ENCODE results near the gene RALGDS. TPM values are rescaled to one million over a fixed set of nuclear protein-coding genes. Genes with fewer than 3 reads are reported as not detected.

The RALGDS gene
- total RNA-seq, 4 donors from 2014 or later = 21.1 to 47.0 (median 36.9) TPM

- in situ Hi-C loops (cut with MboI; ENCODE audit: low sequenced_read_pairs in 4 of 4) = loop anchor here in 2 of 4 donors (5.0 to 10.0 kb wide), 2 partner anchors 115 to 127 kb away; no protein-coding TSS in a partner anchor
Measured at GRCh38 chr9:133151601-133152525, 30.8 kb upstream of the RALGDS start.

GRCh38 chr9:133151041-133151440 is 30.0 kb upstream of the RALGDS start:
- H3K27ac ChIP-seq = peak overlapping the region in 3 of 4 donors; percentile 29 to 87 (median 86)
- DNase-seq (no peak), ATAC-seq (no peak)
- no peak for TF ChIP-seq POLR2A (IDR thresholded peaks at IDR 0.05)
- TF ChIP-seq, protein P1, sequence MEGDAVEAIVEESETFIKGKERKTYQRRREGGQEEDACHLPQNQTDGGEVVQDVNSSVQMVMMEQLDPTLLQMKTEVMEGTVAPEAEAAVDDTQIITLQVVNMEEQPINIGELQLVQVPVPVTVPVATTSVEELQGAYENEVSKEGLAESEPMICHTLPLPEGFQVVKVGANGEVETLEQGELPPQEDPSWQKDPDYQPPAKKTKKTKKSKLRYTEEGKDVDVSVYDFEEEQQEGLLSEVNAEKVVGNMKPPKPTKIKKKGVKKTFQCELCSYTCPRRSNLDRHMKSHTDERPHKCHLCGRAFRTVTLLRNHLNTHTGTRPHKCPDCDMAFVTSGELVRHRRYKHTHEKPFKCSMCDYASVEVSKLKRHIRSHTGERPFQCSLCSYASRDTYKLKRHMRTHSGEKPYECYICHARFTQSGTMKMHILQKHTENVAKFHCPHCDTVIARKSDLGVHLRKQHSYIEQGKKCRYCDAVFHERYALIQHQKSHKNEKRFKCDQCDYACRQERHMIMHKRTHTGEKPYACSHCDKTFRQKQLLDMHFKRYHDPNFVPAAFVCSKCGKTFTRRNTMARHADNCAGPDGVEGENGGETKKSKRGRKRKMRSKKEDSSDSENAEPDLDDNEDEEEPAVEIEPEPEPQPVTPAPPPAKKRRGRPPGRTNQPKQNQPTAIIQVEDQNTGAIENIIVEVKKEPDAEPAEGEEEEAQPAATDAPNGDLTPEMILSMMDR (IDR thresholded peaks at IDR 0.05 in 4 of 5, conservative IDR thresholded peaks at IDR 0.05 in 1 of 5) = no peak
- H3K36me3 ChIP-seq = no peaks in the 10 kb centered on the region
- no peaks in the 10 kb centered on the region for H3K27me3 ChIP-seq
- intact Hi-C loops (cut with DNase I; ENCODE audit: low total_unique reads) (no loop called here), in situ Hi-C loops (cut with MboI; ENCODE audit: low sequenced_read_pairs in 4 of 4) (loop anchor here in 2 of 4 donors (5.0 to 10.0 kb wide), 2 partner anchors 114 to 126 kb away; no protein-coding TSS in a partner anchor)
- H3K9me3 ChIP-seq = no peaks in the 10 kb centered on the region
- peaks cover 15 to 19% of the 10 kb centered on the region in 2 donors for H3K4me1 ChIP-seq
- H3K4me3 ChIP-seq = no peak overlapping the region

More at GRCh38 chr9:133151601-133152525, 30.8 kb upstream of the RALGDS start:
- Histone ChIP-seq H3K27me3 (no peaks in the 10 kb centered on the region), H3K27ac (peak overlapping the region in 3 of 4 donors; percentile 15 to 29 (median 25)), H3K36me3 (no peaks in the 10 kb centered on the region), H3K9me3 (no peaks in the 10 kb centered on the region), H3K4me1 (peaks cover 15 to 18% of the 10 kb centered on the region in 2 donors), H3K4me3 (no peak overlapping the region)
- intact Hi-C loops (cut with DNase I; ENCODE audit: low total_unique reads) = no loop called here
- TF ChIP-seq, protein P1 (IDR thresholded peaks at IDR 0.05 in 4 of 5, conservative IDR thresholded peaks at IDR 0.05 in 1 of 5) = no peak
- no peak for TF ChIP-seq POLR2A (IDR thresholded peaks at IDR 0.05)
- ATAC-seq = no peak
- DNase-seq = no peak

GRCh38 chr9:133149130-133150015 is 28.3 kb upstream of the RALGDS start:
- TF ChIP-seq, protein P1 (IDR thresholded peaks at IDR 0.05 in 4 of 5, conservative IDR thresholded peaks at IDR 0.05 in 1 of 5) = peak; percentile 32 to 54 (median 47)
- peak; percentile 66 to 76 for TF ChIP-seq POLR2A (IDR thresholded peaks at IDR 0.05)
- H3K27ac ChIP-seq = peak overlapping the region; percentile 86 to 94 (median 88)
- peak overlapping the region; percentile 23 to 67 (median 48) for H3K4me3 ChIP-seq
- peaks cover 18 to 25% of the 10 kb centered on the region in 2 donors for H3K4me1 ChIP-seq
- H3K9me3 ChIP-seq = no peaks in the 10 kb centered on the region
- in situ Hi-C loops (cut with MboI; ENCODE audit: low sequenced_read_pairs in 4 of 4) (loop anchor here in 3 of 4 donors (5.0 to 10.0 kb wide), 3 partner anchors 42 to 125 kb away; no protein-coding TSS in a partner anchor), intact Hi-C loops (cut with DNase I; ENCODE audit: low total_unique reads) (loop anchor here (1.0 to 2.0 kb wide), 3 partner anchors 35 to 127 kb away; partner anchors contain the start of gene GTF3C5)
- no peaks in the 10 kb centered on the region for H3K27me3 ChIP-seq
- peak; percentile 87 to 91 for DNase-seq
- no peaks in the 10 kb centered on the region for H3K36me3 ChIP-seq
- peak; percentile 70 to 77 for ATAC-seq

Measured in gastrocnemius medialis (tissue), 4 donors.